RWPE1 (cell line): ENCODE results near the gene FARSB.

Source experiments
- CTCF ChIA-PET: fragments of 350-600 bp; sonication (Branson Sonifier 250); formaldehyde crosslinking; extraction: SDS; loops from one replicate; lab custom pipeline; 2021; lab: Yijun Ruan, JAX
- POLR2A ChIA-PET: fragments of 400-600 bp; formaldehyde crosslinking; extraction: SDS; loops from one replicate; lab custom pipeline; 2020; ENCODE audit warnings: antibody characterized with exemption; ENCODE audit not compliant: low non-redundant PET; lab: Yijun Ruan, JAX
- DNase-seq: peaks from one replicate; pipeline ENCODE4 v3.0.0; 2012; ENCODE audit warnings: low spot score
- H3K27ac ChIP-seq: fragments of 450-650 bp; 2 replicates; pipeline ENCODE4 v1.5.1; 2017
- TF ChIP-seq, protein P1 (sequence below): fragments of 450-650 bp; conservative IDR thresholded peaks from 2 replicates; pipeline ENCODE4 v1.5.1; 2017; ENCODE audit warnings: low read depth, mild to moderate bottlenecking

Gene FARSB

DNA sequence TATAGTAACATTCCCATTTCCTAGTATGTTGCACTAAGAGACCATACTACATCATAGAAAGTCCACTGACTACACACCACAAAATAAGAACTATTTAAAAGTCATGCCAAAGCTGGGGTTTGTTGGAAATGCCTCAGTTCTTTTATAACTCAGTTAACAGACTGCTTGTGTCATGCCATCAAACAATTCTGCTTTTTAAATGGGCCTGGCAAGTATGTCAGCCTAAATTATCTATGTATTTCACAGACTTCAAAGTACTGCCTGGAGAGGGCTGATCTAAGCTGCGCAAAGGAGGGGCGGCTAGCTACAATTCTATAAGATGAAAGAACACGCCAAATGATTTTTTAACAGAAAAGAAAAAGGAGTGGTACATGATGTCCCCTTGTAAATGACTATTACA is 49.6 kb downstream of the FARSB start:
- DNase-seq, result no peak
- TF ChIP-seq, protein P1, sequence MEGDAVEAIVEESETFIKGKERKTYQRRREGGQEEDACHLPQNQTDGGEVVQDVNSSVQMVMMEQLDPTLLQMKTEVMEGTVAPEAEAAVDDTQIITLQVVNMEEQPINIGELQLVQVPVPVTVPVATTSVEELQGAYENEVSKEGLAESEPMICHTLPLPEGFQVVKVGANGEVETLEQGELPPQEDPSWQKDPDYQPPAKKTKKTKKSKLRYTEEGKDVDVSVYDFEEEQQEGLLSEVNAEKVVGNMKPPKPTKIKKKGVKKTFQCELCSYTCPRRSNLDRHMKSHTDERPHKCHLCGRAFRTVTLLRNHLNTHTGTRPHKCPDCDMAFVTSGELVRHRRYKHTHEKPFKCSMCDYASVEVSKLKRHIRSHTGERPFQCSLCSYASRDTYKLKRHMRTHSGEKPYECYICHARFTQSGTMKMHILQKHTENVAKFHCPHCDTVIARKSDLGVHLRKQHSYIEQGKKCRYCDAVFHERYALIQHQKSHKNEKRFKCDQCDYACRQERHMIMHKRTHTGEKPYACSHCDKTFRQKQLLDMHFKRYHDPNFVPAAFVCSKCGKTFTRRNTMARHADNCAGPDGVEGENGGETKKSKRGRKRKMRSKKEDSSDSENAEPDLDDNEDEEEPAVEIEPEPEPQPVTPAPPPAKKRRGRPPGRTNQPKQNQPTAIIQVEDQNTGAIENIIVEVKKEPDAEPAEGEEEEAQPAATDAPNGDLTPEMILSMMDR, result no peak
- CTCF ChIA-PET, result interaction anchor here (0.6 kb wide), 1 partner anchor 32 kb away, joined by 3 read pairs; no protein-coding TSS in a partner anchor
- POLR2A ChIA-PET, result no interaction called here
- no peak overlapping the region for H3K27ac ChIP-seq

DNA sequence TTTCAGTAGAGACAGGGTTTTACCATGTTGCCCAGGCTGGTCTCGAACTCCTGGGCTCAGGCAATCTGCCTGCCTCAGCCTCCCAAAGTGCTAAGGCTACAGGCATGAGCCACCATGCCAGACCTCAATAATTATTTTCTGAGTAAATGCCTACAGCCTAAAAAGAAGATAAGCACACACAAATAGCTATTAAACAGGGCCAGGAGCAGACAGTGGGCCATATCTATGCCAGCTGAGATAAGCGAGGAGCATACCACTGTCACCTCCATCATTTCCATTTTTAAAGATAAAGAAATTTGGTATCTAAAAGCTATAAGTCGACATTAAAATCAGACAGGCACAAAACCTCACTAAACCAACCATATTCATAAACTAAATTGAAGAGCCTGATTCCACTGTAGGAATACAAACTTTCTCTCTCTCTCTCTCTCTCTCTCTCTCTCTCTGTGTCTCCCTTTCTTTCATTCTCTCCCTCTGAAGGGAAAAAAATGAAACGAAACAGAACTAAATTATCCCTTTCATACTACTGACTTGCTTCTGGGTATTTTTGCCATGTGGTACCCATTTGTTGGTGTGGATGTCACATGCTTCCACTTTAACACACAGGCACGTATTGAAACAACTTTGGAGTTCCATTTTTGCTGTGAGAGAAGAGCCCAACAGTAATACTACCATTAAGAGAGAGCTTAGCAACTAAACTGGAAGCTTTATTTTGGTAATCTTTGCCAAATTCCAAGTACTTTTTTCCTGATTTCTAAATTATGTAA is 51.0 kb downstream of the FARSB start:
- DNase-seq, result no peak
- ChIA-PET POLR2A (no interaction called here), CTCF (interaction anchor here (0.6 kb wide), 1 partner anchor 779 kb away, joined by 3 read pairs; no protein-coding TSS in a partner anchor)
- H3K27ac ChIP-seq, result no peak overlapping the region
- TF ChIP-seq, protein P1, result no peak

DNA sequence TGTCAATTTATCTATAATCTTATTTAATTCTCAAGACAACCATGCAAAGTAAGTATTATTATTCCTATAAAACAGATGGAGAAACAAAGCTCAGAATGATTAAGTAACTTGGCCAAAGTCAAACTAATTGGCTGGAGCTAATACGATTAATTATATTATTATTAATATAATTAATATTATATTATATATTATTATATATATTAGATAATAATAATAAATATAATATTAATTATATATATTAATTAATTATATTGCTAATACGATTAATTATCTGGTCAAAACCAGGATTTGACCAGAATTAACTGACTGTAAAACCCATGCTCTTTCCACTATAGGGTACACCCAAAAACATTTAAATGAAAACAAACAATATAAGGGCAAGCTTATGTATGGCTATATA is 52.4 kb downstream of the FARSB start:
- TF ChIP-seq, protein P1, result no peak
- ChIA-PET CTCF (no interaction called here), POLR2A (no interaction called here)
- no peak overlapping the region for H3K27ac ChIP-seq
- no peak for DNase-seq

DNA sequence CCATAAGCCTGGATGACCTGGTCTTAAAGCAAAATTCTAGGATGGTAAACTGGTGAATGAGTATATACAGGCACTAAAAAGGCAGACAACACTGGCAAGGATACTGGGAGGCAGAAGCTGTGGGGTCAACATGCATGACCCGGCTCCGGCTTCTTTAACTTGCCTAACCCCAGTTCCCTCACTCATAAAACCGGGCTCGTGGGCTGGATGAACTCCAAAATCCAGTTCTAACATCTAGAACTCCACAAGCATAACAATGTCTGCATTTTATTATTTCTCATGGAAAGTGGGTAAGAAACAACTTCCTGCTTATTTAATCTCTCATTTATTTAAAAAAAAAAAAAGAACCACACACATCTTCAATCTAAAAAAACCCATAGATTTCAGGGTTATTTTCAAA is 57.3 kb downstream of the FARSB start:
- no peak overlapping the region for H3K27ac ChIP-seq
- TF ChIP-seq, protein P1, result no peak
- ChIA-PET CTCF (interaction anchor here (1.1 kb wide), 1 partner anchor 281 kb away, joined by 4 read pairs; no protein-coding TSS in a partner anchor), POLR2A (no interaction called here)
- no peak for DNase-seq

DNA sequence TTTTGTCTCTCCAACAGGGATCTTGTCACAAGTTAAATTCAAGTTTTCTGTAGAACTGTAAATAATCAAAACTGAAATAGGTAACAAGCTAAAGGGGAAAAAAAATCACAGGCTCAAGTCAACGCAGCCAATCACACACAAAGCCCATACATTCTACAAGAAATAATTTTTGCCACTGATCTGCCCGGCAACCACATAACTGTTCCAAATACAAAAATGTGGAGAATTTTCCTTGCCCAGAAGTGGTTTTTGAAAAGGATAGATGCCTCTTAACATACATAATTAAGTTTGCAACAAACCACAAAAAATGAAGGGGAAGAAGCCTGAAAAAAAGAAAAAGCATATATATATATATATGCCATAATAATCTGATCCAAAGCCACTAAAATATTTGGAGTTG is 60.3 kb downstream of the FARSB start:
- DNase-seq, result no peak
- TF ChIP-seq, protein P1, result no peak
- ChIA-PET CTCF (interaction anchor here (0.7 kb wide), 1 partner anchor 19 kb away, joined by 3 read pairs; no protein-coding TSS in a partner anchor), POLR2A (no interaction called here)
- no peak overlapping the region for H3K27ac ChIP-seq

DNA sequence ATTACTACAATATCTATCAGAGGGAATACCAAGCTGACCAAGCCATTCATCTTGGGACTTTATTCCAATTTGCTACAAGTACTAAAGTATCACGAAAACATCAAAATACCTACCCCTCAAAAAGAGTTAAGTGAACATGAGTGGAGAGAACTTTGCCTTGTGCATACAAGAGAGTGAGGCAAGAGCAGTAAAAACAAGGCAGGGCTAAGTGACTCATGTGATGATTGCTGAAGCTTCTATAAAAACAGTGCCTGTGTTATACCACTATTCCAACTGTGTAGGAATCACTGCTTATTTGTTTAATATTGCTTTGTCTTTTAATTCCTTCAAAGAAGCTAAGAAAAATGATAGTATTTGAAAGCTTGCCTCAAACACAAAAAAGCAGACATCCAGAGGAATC is 61.2 kb downstream of the FARSB start:
- ChIA-PET CTCF (interaction anchor here (1.1 kb wide), 1 partner anchor 556 kb away, joined by 3 read pairs; no protein-coding TSS in a partner anchor), POLR2A (no interaction called here)
- H3K27ac ChIP-seq, result no peak overlapping the region
- DNase-seq, result peak; percentile 21
- TF ChIP-seq, protein P1, result no peak
